MCF 10A (cell line): Measurements from ENCODE around the gene RAB1A. TPM values are rescaled to one million over a fixed set of nuclear protein-coding genes. Genes with fewer than 3 reads are reported as not detected.

Experiments
- BruUV-seq: library from RNA; stranded (reverse); fragments of 400-500 nt; replicated peaks from 2 replicates; lab custom pipeline; 2021; lab: Mats Ljungman, UMichigan
- CTCF ChIA-PET: fragments of 300-600 bp; sonication (Branson Sonifier 250); formaldehyde crosslinking; extraction: SDS; loops from one replicate; lab custom pipeline; 2021; ENCODE audit warnings: antibody characterized with exemption, inconsistent platforms; lab: Yijun Ruan, JAX
- POLR2A ChIA-PET: fragments of 300-600, 350-650 bp; sonication (Branson Sonifier 250); formaldehyde crosslinking; extraction: SDS; loops from one replicate; lab custom pipeline; 2020; ENCODE audit warnings: antibody characterized with exemption, inconsistent platforms; lab: Yijun Ruan, JAX
- DNase-seq: peaks from one replicate; pipeline ENCODE4 v3.0.0-alpha.2; 2018; ENCODE audit not compliant: unreplicated experiment
- H3K27ac Mint-ChIP-seq: one replicate; pipeline ENCODE4 v1.8.0; 2022; ENCODE audit warnings: mild to moderate bottlenecking, low read depth, mixed read lengths; ENCODE audit not compliant: unreplicated experiment
- H3K27me3 Mint-ChIP-seq: one replicate; pipeline ENCODE4 v1.8.0; 2022; ENCODE audit warnings: mixed read lengths; ENCODE audit not compliant: insufficient read depth, unreplicated experiment
- H3K36me3 Mint-ChIP-seq: one replicate; pipeline ENCODE4 v1.8.0; 2022; ENCODE audit warnings: mild to moderate bottlenecking, moderate library complexity, mixed read lengths; ENCODE audit not compliant: insufficient read depth, unreplicated experiment
- H3K4me1 Mint-ChIP-seq: one replicate; pipeline ENCODE4 v1.8.0; 2022; ENCODE audit warnings: mixed read lengths; ENCODE audit not compliant: insufficient read depth, unreplicated experiment
- H3K4me3 Mint-ChIP-seq: one replicate; pipeline ENCODE4 v1.8.0; 2022; ENCODE audit warnings: mild to moderate bottlenecking, moderate library complexity, mixed read lengths; ENCODE audit not compliant: unreplicated experiment
- H3K9me3 Mint-ChIP-seq: one replicate; pipeline ENCODE4 v1.8.0; 2022; ENCODE audit warnings: mixed read lengths; ENCODE audit not compliant: unreplicated experiment
- CTCF ChIP-seq: fragments of 200-600 bp; IDR thresholded peaks from one replicate; pipeline ENCODE4 v1.8.0; 2022; ENCODE audit warnings: antibody characterized with exemption, mild to moderate bottlenecking; ENCODE audit not compliant: unreplicated experiment
- intact Hi-C: fragments of 100-400 bp; cut with micrococcal nuclease; formaldehyde crosslinking; loops from 2 replicates; pipeline ENCODE4 v1.14.1; 2022
- total RNA-seq: library from RNA; stranded (reverse); gene quantifications from 2 replicates; pipeline ENCODE4 v1.2.3, GENCODE V29; 2022

The RAB1A gene
- total RNA-seq, 1 experiment from 2014 or later: 131 TPM

DNA sequence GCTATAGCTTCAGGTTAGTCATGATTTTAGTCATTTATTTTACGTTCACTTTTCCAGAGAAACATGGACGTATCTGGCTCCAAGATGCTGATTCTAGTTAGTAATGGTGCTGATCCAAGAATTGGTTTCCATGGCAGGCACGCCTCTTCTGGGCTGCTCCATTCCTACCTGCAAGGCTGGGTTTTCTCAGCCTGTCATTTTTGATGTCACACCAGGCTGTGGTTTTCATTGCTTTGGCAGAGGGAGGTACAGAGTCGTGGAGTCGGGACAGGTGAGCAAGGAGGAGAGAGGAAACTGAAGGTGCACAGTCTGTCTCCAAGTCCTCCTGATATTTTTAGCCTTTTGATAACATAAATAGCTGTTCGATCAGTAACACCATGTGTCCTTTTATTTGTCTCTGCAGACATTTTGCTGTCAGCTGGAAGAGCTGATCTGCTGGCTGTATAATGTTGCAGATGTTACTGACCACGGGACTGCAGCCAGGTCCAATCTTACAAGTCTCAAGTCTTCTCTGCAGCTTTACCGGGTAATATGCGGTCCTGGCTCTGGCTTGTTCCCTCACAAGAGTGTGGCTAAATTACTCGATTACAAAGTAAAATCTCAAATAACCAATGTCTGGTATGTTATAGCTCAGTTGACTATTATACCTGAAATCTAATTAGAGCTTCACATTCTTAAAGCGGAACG, 55.9 kb downstream of the RAB1A start:
- Mint-ChIP-seq H3K9me3 (no peaks in the 10 kb centered on the region), H3K4me1 (peaks cover 26% of the 10 kb centered on the region), H3K36me3 (peaks cover 57% of the 10 kb centered on the region), H3K27me3 (no peaks in the 10 kb centered on the region), H3K4me3 (no peak overlapping the region), H3K27ac (no peak overlapping the region)
- intact Hi-C loops: loop anchor here (5.0 kb wide), 1 partner anchor 498 kb away; no protein-coding TSS in a partner anchor
- TF ChIP-seq CTCF: no peak
- DNase-seq: no peak
- CTCF ChIA-PET: no interaction called here
- POLR2A ChIA-PET: interaction anchor here (0.7 to 7.6 kb wide), 5 partner anchors 9 to 214 kb away, joined by 3 to 72 read pairs (median 5); partner anchors contain the start of gene CEP68
- BruUV-seq: no TSS peak

- Mint-ChIP-seq H3K36me3 (peaks cover 41% of the 10 kb centered on the region), H3K4me1 (peaks cover 33% of the 10 kb centered on the region), H3K27ac (peak overlapping the region; percentile 51), H3K4me3 (no peak overlapping the region), H3K27me3 (no peaks in the 10 kb centered on the region), H3K9me3 (no peaks in the 10 kb centered on the region)
- POLR2A ChIA-PET: interaction anchor here (1.2 to 7.6 kb wide), 2 partner anchors 15 to 61 kb away, joined by 3 to 72 read pairs; partner anchors contain the start of gene CEP68
- no TSS peak for BruUV-seq
- DNase-seq: no peak
- no peak for TF ChIP-seq CTCF
- intact Hi-C loops: loop anchor here (1.0 to 5.0 kb wide), 2 partner anchors 115 to 500 kb away; no protein-coding TSS in a partner anchor
- CTCF ChIA-PET: interaction anchor here (0.6 to 1.5 kb wide), 3 partner anchors 11 to 57 kb away, joined by 3 to 5 read pairs (median 4); no protein-coding TSS in a partner anchor
These were observed 57.5 kb downstream of the RAB1A start for GRCh38 chr2:65072181-65072970.

- CTCF ChIA-PET: interaction anchor here (0.6 to 2.6 kb wide), 5 partner anchors 10 to 115 kb away, joined by 3 to 11 read pairs (median 5); no protein-coding TSS in a partner anchor
- DNase-seq: peak; percentile 17
- Mint-ChIP-seq H3K36me3 (peaks cover 40% of the 10 kb centered on the region), H3K9me3 (no peaks in the 10 kb centered on the region), H3K4me1 (peaks cover 33% of the 10 kb centered on the region), H3K4me3 (no peak overlapping the region), H3K27ac (peak overlapping the region; percentile 51), H3K27me3 (no peaks in the 10 kb centered on the region)
- BruUV-seq: no TSS peak
- intact Hi-C loops: loop anchor here (1.0 to 5.0 kb wide), 2 partner anchors 116 to 501 kb away; no protein-coding TSS in a partner anchor
- POLR2A ChIA-PET: interaction anchor here (7.6 kb wide), 1 partner anchor 14 kb away, joined by 72 read pairs; the partner anchor contains the start of gene CEP68
- peak; percentile 21 for TF ChIP-seq CTCF
These were observed 58.3 kb downstream of the RAB1A start for GRCh38 chr2:65071499-65072180.
